Coronary artery (tissue), 2 donors: ENCODE measurements around the gene ADAMTSL4.

ENCODE experiments used
- DNase-seq: peaks from one replicate; pipeline ENCODE4 v3.0.0-alpha.2; 2017; ENCODE audit warnings: low spot score
- H3K27ac ChIP-seq, 2 donors: fragments of 200-600 bp; sonication (generic); one replicate each; pipeline ENCODE4 v1.5.1; 2016 to 2019
- H3K4me3 ChIP-seq: fragments of 200-600 bp; sonication (generic); 2 replicates; pipeline ENCODE4 v1.5.1; 2016; ENCODE audit warnings: mild to moderate bottlenecking, moderate library complexity
- TF ChIP-seq, protein P1 (sequence below): fragments of 200-600 bp; sonication (generic); IDR thresholded peaks from one replicate; pipeline ENCODE4 v1.5.1; 2019; ENCODE audit warnings: antibody characterized with exemption

The ADAMTSL4 gene

DNA sequence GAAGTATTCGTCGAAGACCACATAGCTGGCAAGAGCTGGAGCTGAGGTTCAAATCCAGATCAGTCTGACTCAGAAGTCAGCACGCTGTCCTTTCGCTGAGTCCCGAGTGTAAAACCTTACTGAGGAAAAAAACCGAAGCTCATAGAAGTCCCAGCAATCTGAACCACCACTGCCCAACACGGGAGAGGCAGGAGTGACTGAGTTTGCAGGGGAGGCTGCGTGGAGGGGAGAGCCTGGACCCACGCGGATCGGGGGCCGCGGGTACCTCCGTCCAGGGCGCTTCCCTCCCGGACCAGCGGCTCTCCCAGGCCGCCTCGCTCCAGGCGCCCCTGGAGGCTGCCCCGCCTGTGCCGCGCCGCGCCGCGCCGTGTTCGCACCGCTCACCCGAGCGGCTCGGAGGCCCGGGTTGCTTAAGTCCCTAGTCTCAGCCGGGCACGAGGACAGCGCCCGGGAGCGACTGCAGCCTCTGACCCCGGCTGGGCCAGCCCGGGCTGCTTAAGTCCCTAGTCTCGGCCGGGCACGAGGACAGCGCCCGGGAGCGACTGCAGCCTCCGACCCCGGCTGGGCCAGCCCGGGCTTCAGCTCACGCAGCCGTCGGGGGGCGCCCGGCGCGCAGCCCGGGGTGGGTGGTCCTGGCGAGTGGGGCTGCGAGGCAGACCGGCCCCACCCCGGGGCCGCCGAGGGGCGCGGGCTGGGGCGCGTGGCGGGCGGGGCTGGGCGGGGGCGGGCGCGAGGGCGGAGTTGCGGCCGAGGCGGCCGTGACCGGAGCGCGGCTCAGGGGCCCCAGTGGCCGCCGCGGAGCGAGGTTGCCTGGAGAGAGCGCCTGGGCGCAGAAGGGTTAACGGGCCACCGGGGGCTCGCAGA is at the start of gene ADAMTSL4:
TSS of gene ADAMTSL4 (plus strand) at position 777 of the 864 bp plus-strand sequence. CDS start 2,881 bp downstream, outside the sequence.
- Histone ChIP-seq H3K4me3 (peak within 1 kb of the TSS; percentile 95), H3K27ac (peak within 1 kb of the TSS; percentile 95 to 99)
- DNase-seq, result peak; percentile 86
- TF ChIP-seq, protein P1, sequence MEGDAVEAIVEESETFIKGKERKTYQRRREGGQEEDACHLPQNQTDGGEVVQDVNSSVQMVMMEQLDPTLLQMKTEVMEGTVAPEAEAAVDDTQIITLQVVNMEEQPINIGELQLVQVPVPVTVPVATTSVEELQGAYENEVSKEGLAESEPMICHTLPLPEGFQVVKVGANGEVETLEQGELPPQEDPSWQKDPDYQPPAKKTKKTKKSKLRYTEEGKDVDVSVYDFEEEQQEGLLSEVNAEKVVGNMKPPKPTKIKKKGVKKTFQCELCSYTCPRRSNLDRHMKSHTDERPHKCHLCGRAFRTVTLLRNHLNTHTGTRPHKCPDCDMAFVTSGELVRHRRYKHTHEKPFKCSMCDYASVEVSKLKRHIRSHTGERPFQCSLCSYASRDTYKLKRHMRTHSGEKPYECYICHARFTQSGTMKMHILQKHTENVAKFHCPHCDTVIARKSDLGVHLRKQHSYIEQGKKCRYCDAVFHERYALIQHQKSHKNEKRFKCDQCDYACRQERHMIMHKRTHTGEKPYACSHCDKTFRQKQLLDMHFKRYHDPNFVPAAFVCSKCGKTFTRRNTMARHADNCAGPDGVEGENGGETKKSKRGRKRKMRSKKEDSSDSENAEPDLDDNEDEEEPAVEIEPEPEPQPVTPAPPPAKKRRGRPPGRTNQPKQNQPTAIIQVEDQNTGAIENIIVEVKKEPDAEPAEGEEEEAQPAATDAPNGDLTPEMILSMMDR, result no peak

DNA sequence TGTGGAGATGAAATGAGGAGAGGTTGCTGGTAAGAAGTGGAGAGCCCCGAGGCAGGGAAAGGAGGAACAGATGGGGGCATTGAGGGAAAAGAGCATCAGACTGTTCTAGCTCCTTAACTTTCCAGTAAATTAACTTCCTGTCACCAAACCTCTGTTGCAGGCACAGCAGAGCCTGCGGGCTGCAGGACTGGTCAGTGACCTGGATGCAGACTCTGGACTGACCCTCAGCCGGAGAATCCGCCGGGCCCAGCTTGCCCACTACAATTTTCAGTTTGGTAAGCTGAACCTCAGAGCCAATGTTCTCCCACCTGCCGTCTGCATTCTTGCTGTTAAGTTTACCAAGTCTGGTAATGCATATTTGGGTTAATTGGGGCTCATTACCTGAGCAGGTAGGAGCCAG is 43.8 kb upstream of the ADAMTSL4 start:
- Histone ChIP-seq H3K27ac (no peak overlapping the region), H3K4me3 (no peak overlapping the region)
- TF ChIP-seq, protein P1, result no peak
- DNase-seq, result no peak

DNA sequence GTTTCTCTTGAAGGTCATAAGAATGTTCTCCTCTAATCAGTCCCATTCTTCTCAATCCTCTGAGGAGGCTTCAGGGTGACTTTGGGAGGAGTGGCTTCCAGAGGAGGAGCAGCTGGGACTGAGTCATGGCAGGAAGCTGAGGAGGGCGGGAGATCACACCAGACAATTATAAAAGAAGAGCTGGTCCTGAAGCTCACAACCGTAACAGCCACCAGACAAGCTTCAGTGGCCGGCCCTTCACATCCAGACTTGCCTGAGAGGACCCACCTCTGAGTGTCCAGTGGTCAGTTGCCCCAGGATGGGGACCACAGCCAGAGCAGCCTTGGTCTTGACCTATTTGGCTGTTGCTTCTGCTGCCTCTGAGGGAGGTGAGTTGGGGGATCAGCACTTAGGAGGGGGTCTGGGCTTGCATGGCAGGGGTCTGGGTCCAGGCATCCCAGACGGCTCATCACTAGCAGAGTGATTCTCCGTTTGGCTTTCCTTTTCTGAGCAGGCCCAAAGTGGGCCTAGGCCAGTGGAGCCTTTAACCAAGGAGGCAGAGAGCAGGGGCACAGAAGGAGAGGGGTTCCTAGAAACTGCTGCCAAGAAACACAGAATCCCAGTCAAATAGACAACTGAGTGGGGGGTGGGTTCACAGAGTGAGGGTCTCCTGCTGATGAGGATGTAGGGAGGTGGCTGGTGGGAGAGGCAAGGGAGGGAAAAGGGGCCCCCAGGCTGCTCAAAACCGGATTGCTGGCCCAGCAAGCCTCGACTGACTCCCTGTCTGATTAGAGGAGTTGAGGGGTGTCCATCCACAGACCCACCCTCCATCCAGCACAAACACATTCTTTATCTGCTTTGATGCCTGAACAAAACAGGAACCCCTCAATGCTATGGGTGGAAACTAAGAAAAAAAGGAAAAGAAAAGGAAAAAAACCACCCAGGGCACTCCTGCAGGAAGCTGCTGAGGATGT is 41.0 kb upstream of the ADAMTSL4 start, which contains the start of gene ECM1:
TSS of gene ECM1 (plus strand) at position 198 of the 953 bp plus-strand sequence. CDS start at position 299, 101 bp downstream.
- DNase-seq, result no peak
- H3K27ac ChIP-seq, result peak within 1 kb of the TSS; percentile 60 to 86
- TF ChIP-seq, protein P1, result no peak
- peak within 1 kb of the TSS; percentile 60 for H3K4me3 ChIP-seq

DNA sequence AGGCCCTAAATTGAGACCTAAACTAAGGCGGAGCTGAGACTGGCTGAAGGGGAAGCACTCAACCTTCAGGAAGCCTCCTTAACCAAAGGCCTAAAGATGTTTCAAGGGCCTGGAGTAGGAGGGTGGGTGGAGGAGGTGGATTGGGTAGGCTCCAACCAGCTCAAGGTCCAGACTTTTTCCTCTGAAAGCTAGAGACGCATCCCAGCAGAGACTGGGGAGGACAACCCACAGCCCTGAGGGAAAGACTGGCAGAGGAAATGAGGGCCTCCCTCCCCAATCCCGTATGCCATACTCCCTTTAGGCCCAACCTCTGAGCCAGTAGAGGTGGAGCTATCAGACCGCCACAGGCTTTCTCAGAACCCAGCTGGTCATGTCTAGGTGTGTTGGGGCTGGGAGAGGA is 40.2 kb upstream of the ADAMTSL4 start:
- H3K4me3 ChIP-seq, result peak overlapping the region; percentile 31
- DNase-seq, result no peak
- TF ChIP-seq, protein P1, result no peak
- peak overlapping the region in 1 of 2 donors; percentile 2 for H3K27ac ChIP-seq

DNA sequence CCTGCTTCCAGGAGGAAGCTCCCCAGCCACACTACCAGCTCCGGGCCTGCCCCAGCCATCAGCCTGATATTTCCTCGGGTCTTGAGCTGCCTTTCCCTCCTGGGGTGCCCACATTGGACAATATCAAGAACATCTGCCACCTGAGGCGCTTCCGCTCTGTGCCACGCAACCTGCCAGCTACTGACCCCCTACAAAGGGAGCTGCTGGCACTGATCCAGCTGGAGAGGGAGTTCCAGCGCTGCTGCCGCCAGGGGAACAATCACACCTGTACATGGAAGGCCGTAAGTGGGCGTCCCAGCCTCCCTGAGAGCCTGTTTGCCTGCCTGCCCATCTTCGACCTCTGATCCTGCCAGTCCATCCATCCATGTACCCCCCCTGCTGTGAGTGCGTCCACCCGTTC is 37.7 kb upstream of the ADAMTSL4 start:
- no peak for DNase-seq
- H3K4me3 ChIP-seq, result no peak overlapping the region

DNA sequence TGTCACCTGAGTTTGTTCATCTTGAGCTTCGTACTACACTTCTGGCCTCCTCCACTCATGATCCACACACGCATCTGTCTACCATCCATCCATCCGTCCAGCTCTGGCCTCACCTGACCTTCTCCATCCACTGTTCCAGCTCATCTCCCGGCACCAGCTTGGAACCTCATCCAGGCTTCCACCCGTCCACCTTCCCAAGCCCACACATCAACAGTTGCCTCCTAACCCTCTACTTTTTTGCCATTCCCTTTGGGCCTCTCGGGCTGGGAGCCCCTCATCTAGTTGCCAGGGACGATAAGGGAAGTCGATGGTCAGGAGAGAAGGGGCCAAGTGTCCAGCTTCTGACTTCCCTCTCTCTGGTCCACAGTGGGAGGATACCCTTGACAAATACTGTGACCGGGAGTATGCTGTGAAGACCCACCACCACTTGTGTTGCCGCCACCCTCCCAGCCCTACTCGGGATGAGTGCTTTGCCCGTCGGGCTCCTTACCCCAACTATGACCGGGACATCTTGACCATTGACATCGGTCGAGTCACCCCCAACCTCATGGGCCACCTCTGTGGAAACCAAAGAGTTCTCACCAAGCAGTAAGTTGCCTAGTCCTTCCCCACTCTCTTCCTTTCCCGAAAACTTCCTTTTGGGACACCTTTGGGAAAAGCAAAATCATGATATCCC is 37.1 kb upstream of the ADAMTSL4 start:
- Histone ChIP-seq H3K4me3 (no peak overlapping the region), H3K27ac (no peak overlapping the region)
- TF ChIP-seq, protein P1, result no peak
- no peak for DNase-seq

More for the DNA sequence above, 37.7 kb upstream of the ADAMTSL4 start:
- TF ChIP-seq, protein P1, result no peak
- H3K27ac ChIP-seq, result no peak overlapping the region
